KOPT-K1 (cell line): ENCODE measurements around the gene TBC1D22A.

Source experiments
- H3K27ac ChIP-seq: fragments of 200-600 bp; sonication (generic); 2 replicates; pipeline ENCODE4 v1.5.1; 2016; ENCODE audit warnings: antibody characterized with exemption, mild to moderate bottlenecking, low read depth, low read length; ENCODE audit not compliant: poor library complexity, severe bottlenecking
- H3K36me3 ChIP-seq: fragments of 200-600 bp; sonication (generic); 2 replicates; pipeline ENCODE4 v1.5.1; 2017; ENCODE audit warnings: antibody characterized with exemption, mild to moderate bottlenecking, low read length, moderate library complexity; ENCODE audit not compliant: insufficient read depth
- H3K9me3 ChIP-seq: fragments of 200-600 bp; sonication (generic); 2 replicates; pipeline ENCODE4 v1.5.1; 2017; ENCODE audit warnings: antibody characterized with exemption, low read length, mild to moderate bottlenecking; ENCODE audit not compliant: insufficient read depth, poor library complexity, severe bottlenecking

The TBC1D22A gene

GRCh38 chr22:47040486-47041270, 278.2 kb downstream of the TBC1D22A start:
- Histone ChIP-seq H3K27ac (no peak overlapping the region), H3K9me3 (no peaks in the 10 kb centered on the region), H3K36me3 (peaks cover 4% of the 10 kb centered on the region; the same call in 1 of the 2 replicates)

DNA sequence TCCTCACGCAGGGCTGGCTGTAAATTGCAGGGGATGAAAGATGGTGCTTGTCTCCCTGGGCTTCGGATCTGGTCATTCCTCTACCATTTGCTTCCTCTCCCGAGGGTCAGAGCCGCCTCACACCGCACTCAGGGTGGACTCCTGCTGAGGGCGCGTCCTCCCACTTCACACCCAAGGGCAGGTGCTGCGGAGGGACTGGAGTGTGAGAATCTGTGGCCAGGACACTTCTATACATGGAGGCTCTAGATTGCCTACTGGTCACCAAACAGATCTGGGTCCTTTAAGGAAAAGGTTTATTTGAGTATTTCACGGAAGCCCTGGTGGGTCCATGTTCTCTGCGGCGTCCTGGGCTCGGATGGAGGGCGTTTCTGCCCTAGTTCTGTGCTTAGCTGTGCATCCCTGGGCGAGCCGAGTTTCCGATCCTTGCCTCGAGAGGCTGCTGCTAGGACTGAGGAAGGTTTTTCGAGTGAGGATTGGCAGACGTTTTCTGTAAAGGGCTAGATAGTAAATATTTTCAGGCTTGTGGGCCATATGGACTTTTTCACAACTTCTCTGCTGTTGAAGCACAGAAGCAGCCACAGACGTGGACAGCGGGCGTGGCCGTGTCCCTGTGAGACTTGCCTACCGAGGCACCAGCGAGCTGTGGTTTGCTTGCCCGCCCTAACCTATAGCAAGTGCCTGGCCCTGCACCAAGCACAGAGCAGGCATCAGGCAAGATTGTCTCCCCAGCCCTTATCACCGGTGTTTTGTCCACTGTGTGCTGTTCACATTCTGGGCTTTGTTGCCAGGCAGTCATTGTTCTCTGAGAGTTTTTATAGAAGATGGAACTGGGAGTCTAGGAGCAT, 279.0 kb downstream of the TBC1D22A start:
- no peaks in the 10 kb centered on the region for H3K9me3 ChIP-seq
- H3K36me3 ChIP-seq: peaks cover 4% of the 10 kb centered on the region; the same call in 1 of the 2 replicates
- no peak overlapping the region for H3K27ac ChIP-seq

DNA sequence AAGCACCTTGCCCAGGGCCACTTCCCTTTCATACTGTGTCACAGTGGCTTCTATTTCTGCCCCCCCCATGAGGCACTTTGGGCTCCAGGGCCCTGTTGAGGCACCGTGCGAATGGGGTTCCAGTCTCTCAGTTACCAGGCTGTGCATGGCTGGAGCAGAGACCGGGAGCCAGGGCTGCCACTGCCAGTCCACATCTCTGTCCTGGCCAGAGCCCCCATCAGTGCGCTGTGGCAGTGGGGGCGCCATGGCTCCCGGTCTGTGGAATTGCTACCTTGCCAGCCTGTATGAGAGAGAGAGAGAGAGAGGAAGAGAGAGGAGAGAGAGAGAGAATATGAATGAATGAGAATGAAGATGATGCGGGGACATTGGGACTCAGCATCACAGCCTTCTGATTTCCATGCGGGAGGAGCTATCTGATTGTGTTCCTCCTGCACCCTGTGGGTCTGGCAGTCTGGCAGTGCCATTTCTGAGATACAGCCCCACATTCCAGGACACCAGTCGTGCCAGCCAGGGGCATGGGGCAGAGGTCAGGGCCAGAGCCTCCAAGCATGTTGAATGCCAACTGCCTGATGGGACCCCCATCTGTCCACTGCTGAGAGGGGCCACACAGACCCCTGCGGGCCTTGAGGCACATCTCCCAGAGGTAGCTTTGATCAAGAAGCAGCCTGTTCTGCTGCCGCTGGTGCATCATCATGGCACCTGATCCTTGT, 279.8 kb downstream of the TBC1D22A start:
- no peak overlapping the region for H3K27ac ChIP-seq
- no peaks in the 10 kb centered on the region for H3K9me3 ChIP-seq
- H3K36me3 ChIP-seq: no peaks in the 10 kb centered on the region; the same call in 1 of the 2 replicates

DNA sequence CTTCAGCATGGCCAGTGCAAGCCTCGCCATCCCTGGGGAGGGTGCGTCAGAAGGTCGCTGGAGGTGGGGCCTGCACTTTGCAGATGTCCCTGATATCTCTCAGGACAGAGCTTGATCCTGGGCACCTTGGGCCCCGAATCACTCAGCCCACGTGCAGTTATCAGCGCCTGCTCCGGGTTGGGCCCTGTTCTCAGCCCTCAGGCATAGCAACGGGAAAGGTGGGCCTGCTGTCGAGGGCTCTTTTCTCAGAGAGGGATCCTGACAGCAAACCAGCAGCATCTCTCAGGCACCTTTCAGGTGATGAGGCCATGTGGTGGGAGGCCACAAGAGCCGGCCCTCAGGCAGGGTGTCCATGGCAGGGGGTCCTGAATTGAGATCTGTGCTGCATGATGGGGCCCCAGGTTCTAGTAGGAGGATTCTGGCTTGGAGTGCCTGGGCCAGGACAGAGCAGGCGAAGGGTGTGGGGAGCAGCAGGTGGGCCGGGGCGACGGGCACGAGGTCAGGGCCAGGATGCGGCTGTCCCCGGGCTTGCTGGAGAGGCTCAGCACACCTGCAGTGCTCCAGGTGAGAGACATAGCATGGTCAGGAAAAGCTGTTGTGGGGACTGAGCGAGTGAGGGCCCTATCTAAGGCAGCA, 280.5 kb downstream of the TBC1D22A start:
- H3K27ac ChIP-seq: no peak overlapping the region
- H3K9me3 ChIP-seq: no peaks in the 10 kb centered on the region
- H3K36me3 ChIP-seq: no peaks in the 10 kb centered on the region; the same call in 1 of the 2 replicates

DNA sequence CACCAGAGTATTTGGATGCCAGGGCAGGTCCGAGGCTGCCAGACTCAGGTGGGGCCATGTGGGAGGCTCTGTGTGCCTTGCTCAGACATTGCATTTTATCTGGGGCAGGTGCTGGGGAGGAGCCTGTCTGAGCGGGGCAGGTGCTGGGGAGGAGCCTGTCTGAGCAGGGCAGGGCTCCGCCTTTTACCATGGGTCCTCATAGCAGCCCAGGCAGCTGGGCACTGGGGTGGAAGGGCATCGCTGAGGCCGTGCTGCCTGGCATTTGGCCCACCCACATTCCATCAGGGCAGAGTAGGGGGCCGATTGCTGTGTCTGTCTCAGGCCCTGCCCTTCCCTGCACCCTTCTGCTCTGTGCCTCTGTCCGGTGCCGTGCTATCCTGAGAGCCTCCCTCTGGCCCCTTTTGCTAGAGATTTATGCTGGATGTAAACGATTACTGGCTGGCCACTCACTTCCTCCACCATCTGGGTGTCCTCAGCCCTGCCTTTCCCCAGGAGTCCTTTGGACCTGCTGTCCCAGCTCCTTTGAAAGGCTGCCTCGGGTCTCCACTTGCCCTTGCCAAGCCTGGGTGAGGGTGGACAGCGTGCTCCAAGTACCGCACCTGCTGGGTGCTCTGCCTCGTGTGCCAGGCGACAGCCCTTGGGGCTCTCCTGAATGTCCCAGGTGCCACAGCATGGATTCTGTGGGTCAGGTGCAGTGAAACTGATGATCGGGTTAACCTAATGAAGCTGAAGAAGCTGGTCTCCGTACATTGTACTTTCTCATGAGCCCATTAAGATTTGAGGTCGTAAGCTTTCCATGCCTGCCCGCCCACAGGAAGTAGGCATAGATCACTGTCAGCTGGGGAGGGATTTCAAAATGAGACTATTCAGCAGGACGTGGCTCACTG, 281.6 kb downstream of the TBC1D22A start:
- no peak overlapping the region for H3K27ac ChIP-seq

DNA sequence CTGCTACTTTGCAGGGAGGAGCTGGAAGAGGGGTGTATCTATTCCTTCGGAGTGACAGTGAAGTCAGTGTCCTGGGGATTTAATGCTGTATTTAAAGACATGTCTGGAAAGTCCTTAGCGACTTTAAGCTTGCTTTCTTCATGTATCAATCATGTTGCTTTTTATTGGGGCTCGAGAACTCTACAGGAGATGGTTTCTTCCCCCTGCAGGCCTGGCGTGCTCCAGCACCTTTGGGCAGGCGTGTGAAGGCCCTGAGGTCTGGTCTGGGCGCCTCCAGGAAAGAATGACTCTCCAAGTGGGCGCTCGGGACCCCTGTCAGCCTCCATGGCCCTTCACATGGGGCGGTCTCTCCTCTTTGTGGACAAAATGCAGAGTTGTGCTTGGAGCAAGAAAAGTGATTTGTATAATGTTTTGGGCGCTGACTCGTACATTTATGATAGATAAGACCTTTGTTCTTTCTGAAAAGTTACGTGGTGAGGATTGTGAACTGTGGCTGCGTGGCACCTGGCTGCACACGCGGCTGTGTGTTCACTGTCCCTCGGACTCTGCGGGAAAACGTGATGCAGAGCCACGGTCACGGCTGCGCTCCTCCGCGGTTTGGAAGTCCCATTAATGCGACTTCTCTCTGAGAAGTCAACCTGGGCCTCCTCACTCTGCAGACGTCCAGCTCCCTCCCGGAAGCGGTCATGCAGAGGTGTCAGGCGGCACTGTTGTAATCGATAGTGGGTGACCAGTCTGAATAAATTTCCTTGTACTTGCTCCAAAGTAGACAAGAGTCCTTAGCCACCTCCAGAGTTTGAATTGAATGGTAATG, 282.5 kb downstream of the TBC1D22A start:
- H3K27ac ChIP-seq: no peak overlapping the region
- H3K9me3 ChIP-seq: no peaks in the 10 kb centered on the region
- H3K36me3 ChIP-seq: no peaks in the 10 kb centered on the region

More for the DNA sequence above, 281.6 kb downstream of the TBC1D22A start:
- no peaks in the 10 kb centered on the region for H3K36me3 ChIP-seq
- H3K9me3 ChIP-seq: no peaks in the 10 kb centered on the region

DNA sequence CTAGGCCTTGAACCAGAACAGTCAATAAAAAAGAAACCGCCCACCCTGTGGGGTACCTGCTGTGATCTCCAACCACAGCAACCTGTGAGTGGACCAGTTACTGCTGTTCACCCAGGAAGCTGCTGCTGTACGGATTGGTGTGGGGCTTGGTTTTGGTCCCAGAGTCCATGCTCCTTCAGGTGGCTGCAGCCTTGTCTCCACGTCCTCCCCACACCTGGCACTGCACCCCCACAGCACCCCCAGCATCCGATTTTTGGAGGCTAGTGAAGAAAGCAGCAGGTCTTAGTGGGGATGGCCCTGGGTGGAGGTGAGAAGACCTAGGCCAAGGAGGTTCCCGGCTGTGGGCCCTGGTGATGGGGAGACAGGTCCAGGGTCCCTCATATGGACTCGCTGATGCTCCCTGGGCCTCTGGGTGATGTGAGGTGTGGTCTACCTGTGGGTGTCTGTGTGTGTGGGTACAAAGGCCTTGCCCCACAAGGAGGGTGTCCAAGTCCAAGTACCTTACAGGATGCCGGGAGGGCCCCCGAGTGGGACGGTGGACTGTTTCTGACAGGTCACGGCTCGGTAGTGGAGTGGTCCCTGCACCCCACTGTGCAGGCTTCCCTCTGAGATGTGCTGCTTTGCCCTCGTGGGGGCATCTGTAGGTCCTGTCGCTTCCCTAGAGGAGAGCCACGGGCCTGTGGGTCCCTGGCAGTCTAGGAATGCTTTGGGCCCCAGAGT, 283.4 kb downstream of the TBC1D22A start:
- H3K27ac ChIP-seq: no peak overlapping the region
- no peaks in the 10 kb centered on the region for H3K9me3 ChIP-seq
- no peaks in the 10 kb centered on the region for H3K36me3 ChIP-seq

GRCh38 chr22:47046411-47047065, 284.1 kb downstream of the TBC1D22A start:
- no peak overlapping the region for H3K27ac ChIP-seq
- H3K9me3 ChIP-seq: no peaks in the 10 kb centered on the region
- no peaks in the 10 kb centered on the region for H3K36me3 ChIP-seq

DNA sequence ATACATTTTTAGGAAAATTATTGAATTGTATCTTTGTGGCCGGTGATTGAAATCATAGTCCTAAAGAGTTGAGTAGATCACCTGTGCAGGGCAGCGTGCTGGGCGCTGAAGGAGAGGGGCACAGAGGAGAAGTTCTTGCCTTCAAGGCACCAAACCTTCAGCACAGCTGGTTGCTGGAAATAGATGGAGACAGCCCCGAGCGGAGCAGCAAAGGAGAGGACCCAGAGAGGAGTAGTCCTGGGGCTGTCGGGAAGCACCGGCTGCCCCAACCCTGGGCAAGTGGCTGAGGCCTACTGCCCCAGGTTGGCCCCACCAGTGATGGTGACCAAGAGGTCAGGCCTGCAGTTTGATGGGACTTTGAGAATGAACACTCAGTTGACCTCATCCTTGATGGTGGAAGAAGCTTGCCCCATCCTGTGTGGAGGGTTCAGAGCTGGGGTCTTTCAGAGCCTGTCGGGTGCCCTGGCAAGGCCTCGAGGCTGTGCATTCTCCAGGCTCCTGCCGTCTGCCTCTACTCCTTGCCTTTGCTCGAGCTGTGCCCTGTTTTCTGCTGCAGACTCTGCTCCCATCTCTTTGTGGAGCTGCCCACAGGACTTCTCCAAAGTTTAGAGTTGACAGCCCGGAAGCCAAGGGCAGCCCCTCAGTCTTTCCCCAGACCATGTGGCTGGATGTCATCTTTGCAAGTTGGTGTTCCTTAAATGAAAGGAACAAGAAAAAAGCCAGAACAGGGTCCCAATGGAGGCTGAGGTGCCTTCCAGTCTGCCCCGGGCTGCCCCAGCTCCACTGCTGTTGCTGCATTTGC, 285.1 kb downstream of the TBC1D22A start:
- no peaks in the 10 kb centered on the region for H3K36me3 ChIP-seq
- no peaks in the 10 kb centered on the region for H3K9me3 ChIP-seq
- H3K27ac ChIP-seq: no peak overlapping the region

DNA sequence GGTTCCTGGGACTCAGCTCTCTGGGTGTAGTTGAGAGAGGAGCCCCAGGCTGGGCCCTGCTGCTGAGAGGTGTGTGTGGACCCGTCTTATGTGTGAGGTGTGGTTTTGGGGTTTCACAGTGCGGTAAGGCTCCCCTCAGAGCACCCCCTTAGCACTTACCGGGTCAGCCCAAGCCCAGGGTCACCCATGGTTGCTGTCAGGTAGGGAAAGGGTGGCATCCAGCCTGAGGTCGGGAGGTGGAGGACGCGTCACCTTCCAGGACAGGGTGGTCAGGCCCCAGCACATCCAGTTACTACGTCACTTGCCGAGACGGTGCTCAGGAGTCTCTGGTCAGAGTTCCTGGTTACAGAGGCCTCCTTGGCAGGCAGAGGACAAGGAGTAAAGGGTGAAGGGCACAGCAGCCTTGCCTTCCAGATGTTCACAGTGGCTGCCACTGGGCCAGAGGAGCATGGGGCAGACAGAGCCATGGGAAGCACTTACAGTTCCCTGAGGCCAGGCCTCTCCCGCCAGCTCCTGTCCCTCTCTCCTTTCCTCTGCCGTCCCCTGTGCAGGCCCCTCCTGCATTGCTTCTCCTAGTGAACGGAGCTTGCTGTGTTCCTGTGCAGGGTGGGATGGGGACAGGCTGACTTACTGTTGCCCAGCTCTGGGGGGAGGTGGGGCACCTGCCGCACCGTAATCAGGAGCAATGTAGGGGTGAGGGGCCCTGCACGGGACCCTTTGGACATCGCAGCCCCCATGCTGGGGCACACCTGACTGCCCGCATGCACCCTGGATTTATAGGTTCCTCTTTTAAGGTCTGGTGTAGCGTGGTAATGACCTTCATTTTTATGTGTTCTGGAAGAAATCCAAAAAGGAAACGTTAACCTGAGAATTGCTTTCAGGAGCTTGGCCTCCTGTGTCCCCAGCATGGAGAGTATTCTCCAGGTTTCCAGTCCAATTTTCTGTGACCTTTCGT, 285.9 kb downstream of the TBC1D22A start:
- Histone ChIP-seq H3K36me3 (no peaks in the 10 kb centered on the region), H3K9me3 (no peaks in the 10 kb centered on the region), H3K27ac (no peak overlapping the region)

DNA sequence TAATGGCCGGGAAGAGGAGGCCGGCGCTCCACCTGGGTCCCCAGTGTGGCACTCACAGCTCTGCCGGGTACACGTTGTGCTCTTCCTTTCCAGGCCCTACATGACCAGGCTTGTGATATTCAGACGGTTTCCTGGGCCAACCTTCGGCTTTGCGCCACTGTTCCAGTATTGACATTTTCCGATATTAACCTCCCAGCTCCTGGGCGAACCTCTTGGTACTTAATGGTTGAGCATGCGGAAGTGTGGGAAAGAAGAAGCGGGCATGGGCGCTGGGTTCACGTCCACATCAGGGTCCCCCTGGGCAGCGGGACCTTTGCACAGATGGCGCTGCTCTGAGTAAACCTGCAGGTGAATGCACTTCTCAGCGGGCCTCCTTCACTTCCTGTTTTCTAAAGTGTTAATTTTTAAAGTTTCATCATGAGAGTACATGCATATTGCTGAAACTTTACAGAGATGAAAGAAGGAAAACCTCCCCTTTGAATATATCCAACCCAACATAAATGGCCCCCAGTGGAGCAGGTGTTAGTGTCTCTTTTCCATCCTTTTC, 286.7 kb downstream of the TBC1D22A start:
- H3K9me3 ChIP-seq: no peaks in the 10 kb centered on the region
- H3K27ac ChIP-seq: no peak overlapping the region
- no peaks in the 10 kb centered on the region for H3K36me3 ChIP-seq
